Colon (tissue), 2 donors: Measurements from ENCODE around the gene KAT6B.
"Not testable (repeated sequence)": the region's sequence is repeated elsewhere in the genome, so short reads cannot be mapped to it uniquely, and the experiment has no call there.

Experiments
- FAIRE-seq: peaks from 2 replicates; lab custom pipeline; 2012; peaks lifted over from hg19 to GRCh38; lab: Jason Lieb, UNC
- donor health status: control.
- donor health status: control.

The KAT6B gene

DNA sequence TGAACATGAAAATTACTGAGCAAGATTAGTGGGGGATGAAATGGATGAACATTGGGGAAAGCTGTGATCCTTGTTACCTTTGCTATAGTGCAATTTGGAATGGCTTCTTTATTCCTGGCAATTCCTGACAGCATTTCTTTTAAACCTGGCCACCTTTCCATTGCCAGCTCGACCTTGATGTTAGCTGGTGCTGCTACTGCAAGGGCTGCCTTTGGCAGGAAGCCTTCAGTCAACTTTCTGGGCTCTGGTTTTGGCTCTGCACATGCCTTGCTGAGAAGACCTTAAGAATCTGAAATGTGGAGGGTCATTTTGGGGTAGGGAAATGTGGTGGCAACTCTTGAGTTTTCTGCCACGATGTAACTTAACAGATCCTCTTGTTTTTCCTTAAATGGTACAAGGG, 64.7 kb downstream of the KAT6B start:
- FAIRE-seq, result no peak

DNA sequence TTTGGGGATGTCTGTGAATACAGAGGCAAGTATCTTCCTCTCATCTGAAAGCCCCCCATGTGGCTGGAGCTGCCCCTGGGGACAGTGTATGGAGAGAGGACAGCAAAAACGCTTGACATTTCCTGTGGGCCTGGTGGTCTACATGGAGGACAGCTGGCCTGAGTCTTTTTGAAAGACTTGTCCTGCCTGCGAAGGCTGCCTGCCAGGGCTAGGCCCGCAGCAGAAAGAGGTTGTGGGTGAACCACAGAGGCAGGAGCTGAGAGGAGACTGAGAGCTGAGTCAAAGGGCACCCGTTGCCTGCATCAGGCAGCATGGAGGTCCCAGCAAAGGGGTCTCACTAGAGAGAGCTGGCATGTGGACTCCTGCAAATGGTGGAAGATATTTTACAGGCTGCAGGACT, 66.4 kb downstream of the KAT6B start:
- no peak for FAIRE-seq

DNA sequence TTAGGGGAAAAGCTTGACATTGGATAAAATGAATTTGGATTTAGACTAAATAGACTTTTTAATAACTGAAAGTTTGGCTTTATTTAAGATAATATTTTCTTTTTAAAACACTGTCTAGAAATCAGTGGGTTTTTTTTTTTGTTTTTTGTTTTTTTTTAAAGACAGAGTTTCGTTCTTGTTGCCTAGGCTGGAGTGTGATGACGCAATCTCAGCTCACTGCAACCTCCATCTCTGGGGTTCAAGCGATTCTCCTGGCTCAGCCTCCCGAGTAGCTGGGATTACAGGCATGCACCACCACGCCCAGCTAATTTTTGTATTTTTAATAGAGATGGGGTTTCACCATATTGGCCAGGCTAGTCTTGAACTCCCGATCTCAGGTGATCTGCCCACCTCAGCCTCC, 66.9 kb downstream of the KAT6B start:
- FAIRE-seq, result not testable (repeated sequence)

DNA sequence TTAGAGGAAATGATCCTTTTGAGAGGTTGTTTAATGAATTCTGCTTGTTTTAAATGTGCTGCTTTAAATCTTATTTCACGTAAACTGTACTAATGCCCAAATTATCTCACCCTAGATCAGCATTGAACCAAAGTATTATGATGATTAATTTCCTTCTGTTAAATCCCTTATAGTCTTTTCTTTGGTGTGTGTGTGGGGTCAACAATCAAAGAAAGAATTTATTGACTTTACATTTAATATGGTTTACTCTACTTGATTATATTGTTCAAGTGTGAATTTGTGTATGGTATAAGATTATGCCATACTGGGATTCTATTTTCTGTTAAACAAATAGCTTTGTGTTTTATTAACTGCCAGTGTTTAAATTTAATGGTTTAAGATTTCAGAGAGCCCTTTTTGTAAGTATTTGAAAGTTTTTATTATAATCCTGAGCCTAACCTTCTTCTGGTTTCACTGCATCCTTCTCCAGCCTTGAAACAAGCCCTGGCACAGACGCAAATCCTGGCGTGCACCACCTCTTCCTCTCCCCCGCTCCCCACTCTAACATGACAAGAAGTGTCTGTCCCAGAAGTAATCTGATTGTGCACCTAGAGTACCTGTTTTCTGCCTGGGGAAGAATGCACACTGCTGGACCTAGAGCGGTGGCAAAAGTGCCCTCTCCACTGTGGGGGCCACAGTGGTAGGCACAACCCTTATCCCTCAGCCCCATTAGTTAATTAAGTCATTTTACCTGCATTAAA, 70.6 kb downstream of the KAT6B start:
- FAIRE-seq, result no peak

- no peak for FAIRE-seq
Measured at GRCh38 chr10:74898201-74898976, 72.0 kb downstream of the KAT6B start.

GRCh38 chr10:74900297-74900696, 73.9 kb downstream of the KAT6B start:
- FAIRE-seq, result no peak

DNA sequence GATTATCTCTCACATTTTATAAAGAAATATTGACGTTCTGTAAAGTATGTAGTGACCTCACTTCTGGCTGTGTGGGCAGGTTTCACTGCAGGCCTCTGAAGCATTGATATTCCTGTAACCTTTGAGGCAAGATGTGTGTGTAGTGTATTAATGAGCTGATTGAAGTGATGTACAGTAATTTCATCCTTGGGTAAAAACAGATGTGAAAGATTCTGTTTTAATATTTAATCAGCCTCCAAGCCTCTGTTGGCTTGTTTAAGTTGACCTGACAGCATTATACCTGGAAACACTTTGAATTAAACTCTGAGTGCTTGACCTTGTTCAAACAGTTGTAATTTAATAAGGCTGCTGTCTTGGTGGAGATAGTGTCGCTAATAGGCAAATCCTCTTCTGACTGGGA, 74.9 kb downstream of the KAT6B start:
- FAIRE-seq, result no peak

GRCh38 chr10:74901867-74902450, 75.6 kb downstream of the KAT6B start:
- FAIRE-seq, result no peak

- no peak for FAIRE-seq
Measured at GRCh38 chr10:74903491-74903890, 77.1 kb downstream of the KAT6B start.

DNA sequence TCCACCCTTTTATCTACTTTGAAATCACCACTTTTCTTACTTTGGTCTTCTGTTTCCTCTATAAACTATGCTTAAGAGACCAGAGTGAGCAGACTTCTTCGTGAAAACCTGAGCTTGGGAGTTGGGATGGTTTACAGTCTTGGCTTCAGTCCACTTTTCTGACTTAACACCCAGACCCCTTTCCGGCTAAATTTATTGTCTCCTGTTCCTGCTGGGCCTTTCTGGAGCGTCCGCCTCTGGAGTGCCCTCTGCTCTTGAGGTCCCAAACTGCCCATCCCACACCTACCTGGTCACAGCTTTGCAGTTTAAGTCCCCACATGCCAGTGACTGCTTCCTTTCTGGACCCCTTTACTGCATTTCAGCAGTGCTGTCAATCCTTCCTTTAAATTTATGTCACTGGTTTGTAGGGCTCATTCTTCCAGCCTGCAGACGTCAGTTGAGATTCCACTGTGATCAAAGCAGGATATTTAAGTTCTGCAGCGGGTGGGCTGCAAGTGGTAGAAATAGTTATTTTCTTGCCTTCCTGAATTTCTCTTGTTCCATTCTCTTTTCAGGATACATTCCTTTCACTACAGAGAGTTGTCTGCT, 80.3 kb downstream of the KAT6B start:
- FAIRE-seq, result no peak

GRCh38 chr10:74909670-74910069, 83.3 kb downstream of the KAT6B start:
- no peak for FAIRE-seq

GRCh38 chr10:74910241-74910975, 84.0 kb downstream of the KAT6B start:
- FAIRE-seq, result no peak

GRCh38 chr10:74910976-74911350, 84.6 kb downstream of the KAT6B start:
- FAIRE-seq, result no peak

- no peak for FAIRE-seq
Measured at GRCh38 chr10:74912182-74912581, 85.8 kb downstream of the KAT6B start.

DNA sequence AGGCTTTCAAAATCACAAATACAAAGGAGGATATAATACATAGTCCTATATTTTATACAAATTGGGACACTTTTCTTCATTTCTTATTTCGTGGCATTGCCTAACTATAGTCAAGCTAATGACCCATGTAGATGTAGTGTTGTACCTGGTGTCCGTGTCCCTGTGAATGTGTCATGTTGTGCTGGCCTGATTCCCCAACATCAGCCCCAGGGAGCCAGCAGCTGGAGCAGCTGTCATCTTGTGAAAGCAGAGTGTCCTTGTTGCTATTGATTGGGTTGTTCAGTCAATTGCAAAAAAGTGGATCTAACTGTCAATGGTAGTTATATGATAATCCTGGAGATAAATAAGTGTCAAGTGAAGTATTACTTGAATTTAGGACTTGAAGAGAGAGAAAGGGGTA, 86.3 kb downstream of the KAT6B start:
- no peak for FAIRE-seq

- FAIRE-seq, result no peak
Measured at GRCh38 chr10:74913377-74913979, 87.1 kb downstream of the KAT6B start.

DNA sequence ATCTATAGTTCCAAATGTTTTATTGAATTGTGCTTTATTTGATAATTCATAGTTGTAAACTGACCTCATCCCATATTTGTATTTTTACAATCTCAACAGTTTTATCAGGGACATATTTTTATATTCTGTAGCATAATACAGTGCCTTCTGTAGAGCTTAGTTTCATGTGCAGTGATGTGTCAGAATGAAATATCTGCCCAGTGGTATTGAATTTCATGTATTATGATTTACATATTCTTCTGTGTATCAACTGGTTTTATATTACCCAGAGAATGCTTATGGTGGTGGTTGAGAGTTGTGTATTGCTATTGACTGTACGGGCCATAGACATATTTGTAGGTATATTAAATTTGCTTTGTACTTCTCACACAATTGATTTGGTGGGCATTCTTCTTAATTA, 89.9 kb downstream of the KAT6B start:
- no peak for FAIRE-seq

- no peak for FAIRE-seq
Measured at GRCh38 chr10:74917481-74918077, 91.2 kb downstream of the KAT6B start.

DNA sequence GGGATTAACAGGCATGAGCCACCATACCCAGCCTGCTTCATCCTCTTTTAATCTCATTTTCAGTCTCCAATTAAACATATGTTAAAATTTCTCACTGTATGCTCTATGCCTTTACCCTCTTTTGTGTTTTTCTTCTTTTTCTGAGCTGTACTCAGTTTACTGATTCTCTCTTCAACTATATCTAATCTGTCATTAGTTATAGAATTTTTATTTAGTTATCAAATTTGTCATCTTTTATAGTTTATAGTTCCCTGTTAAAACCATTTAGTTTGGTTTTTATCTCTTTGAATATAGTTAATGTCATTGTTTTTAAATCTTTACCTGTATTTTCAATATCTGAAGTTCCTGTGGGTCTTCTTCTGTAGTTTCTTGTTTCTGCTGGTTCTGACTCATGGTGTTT, 93.3 kb downstream of the KAT6B start:
- FAIRE-seq, result no peak

GRCh38 chr10:74921070-74921469, 94.7 kb downstream of the KAT6B start:
- not testable (repeated sequence) for FAIRE-seq

DNA sequence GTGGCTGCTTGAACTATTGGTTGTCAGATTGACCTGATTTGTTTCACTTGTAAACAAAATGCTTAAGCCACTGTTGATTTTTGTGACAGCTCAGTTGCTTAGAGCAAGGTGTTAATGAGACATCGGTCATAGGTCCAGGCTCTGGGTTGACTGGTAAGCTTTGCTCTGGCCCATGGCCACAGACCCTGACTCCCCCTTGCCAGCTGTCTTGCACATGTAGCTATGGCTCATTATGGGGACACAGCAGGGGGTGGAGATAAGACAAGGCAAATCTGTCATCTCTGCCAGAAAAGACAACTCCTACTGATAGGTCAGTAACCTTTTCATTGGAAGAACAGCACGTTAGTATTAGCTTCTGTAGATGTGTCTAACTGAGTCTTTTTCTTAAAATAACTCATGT, 95.3 kb downstream of the KAT6B start:
- FAIRE-seq, result no peak
